Small intestine (tissue), 7 donors: ENCODE measurements around the gene FCHO1. TPM values are rescaled to one million over a fixed set of nuclear protein-coding genes. Genes with fewer than 3 reads are reported as not detected.

Experiments used
- DNase-seq, 2 donors: peaks; one replicate each; pipeline versions ENCODE4 v3.0.0 to v3.0.0-alpha.2; 2013
- FAIRE-seq: peaks from 2 replicates; lab custom pipeline; 2012; peaks lifted over from hg19 to GRCh38; lab: Jason Lieb, UNC
- H3K27ac ChIP-seq, 3 donors: one replicate each; pipeline ENCODE4 v1.5.1; 2013; ENCODE audit warnings: low read length in 2 of 3, mild to moderate bottlenecking in 2 of 3, control low read depth in 1 of 3, inconsistent platforms in 1 of 3, low read depth in 1 of 3, moderate library complexity in 1 of 3
- H3K27me3 ChIP-seq, 3 donors: one replicate each; pipeline ENCODE4 v1.6.1; 2013; ENCODE audit warnings: low read length in 3 of 3, inconsistent platforms in 1 of 3; ENCODE audit not compliant: control insufficient read depth in 3 of 3, insufficient read depth in 3 of 3
- H3K36me3 ChIP-seq, 3 donors: one replicate each; pipeline ENCODE4 v1.6.1; 2013; ENCODE audit warnings: low read length in 3 of 3, inconsistent platforms in 1 of 3, low read depth in 1 of 3, mild to moderate bottlenecking in 1 of 3, moderate library complexity in 1 of 3; ENCODE audit not compliant: control insufficient read depth in 3 of 3, insufficient read depth in 2 of 3
- H3K4me1 ChIP-seq, 3 donors: one replicate each; pipeline ENCODE4 v1.6.1; 2013; ENCODE audit warnings: low read length in 2 of 3, inconsistent platforms in 1 of 3, low read depth in 1 of 3, mild to moderate bottlenecking in 1 of 3, moderate library complexity in 1 of 3; ENCODE audit not compliant: control insufficient read depth in 3 of 3, insufficient read depth in 2 of 3
- H3K4me3 ChIP-seq, 3 donors: one replicate each; pipeline ENCODE4 v1.5.1; 2013; ENCODE audit warnings: low read length in 3 of 3, control low read depth in 1 of 3, inconsistent platforms in 1 of 3, low read depth in 1 of 3, mild to moderate bottlenecking in 1 of 3, moderate library complexity in 1 of 3
- H3K9me3 ChIP-seq, 2 donors: one replicate each; pipeline ENCODE4 v1.6.1; 2013; ENCODE audit warnings: low read depth in 1 of 2, low read length in 1 of 2; ENCODE audit not compliant: control insufficient read depth in 2 of 2, insufficient read depth in 1 of 2
- WGBS, 3 donors: extraction: QIAGEN DNeasy Blood & Tissue Kit; methylation state at CpG; one replicate each; pipeline ENCODE4 v1.1.7; 2013; 5-methylcytosine and 5-hydroxymethylcytosine counted together
- polyA plus RNA-seq, 4 donors: library from polyadenylated mRNA; stranded (reverse) in 3 of 4; unstranded in 1 of 4; fragments of 200-250 nt in 3 of 4; fragments of 120-200 nt in 1 of 4; gene quantifications; one replicate each; pipeline versions ENCODE4 v1.2.1 to v1.2.3, GENCODE V29; 2013
- donor health status: healthy with polysubstance abuse.
- donor health status: control.
- donor health status: control.
- donor health status: Bipolar disorder and iron deficiency.
- donor health status: healthy.

The FCHO1 gene
- polyA plus RNA-seq, 4 donors: 1.4 to 3.1 (median 2.2) TPM

DNA sequence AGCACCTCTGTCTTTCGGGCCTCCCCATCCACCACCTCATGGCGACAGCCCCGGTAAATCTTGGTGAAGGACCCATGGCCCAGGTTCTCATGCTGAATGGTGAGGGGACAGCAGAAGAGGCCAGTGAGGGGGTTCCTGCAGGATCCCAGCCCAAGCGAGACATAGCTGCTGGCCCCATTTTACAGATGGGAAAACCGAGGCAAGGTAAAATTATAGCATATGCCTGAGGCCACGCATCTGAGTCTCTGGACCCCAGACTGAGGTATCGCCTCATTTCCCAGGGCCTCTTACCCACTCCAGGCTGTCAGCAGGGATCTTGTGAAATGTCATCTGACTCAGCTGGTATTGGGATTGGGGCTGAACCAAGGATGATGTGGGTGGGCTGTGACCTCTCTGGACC lies 86.7 kb downstream of the FCHO1 start:
- FAIRE-seq: no peak
- peaks cover 0 to 42% (median 3%) of the 10 kb centered on the region in 3 donors for H3K36me3 ChIP-seq
- WGBS, 3 donors: 89 to 96% (median 91%) methylated on average over 7 of the region's 7 CpGs

More for the DNA sequence above, 86.7 kb downstream of the FCHO1 start:
- H3K27ac ChIP-seq: no peak overlapping the region
- H3K9me3 ChIP-seq: no peaks in the 10 kb centered on the region
- DNase-seq: no peak
- H3K4me3 ChIP-seq: no peak overlapping the region
- peaks cover 0 to 23% (median 0%) of the 10 kb centered on the region in 3 donors for H3K27me3 ChIP-seq
- H3K4me1 ChIP-seq: peaks cover 0 to 9% (median 0%) of the 10 kb centered on the region in 3 donors

Other genes with a start within 250 kb of the FCHO1 start
- gene PGLS, start 239.8 kb upstream of the FCHO1 start, polyA plus RNA-seq: 100 to 1,000 TPM in 2 of 4 donors, 10 to 100 TPM in 2; 87.3 to 116 (median 105) TPM
- 10 to 100 TPM; 21.0 to 49.1 (median 31.6) TPM for gene COLGALT1, start 195.8 kb upstream of the FCHO1 start, polyA plus RNA-seq
- gene UNC13A, start 63.1 kb upstream of the FCHO1 start, polyA plus RNA-seq: 1 to 10 TPM in 1 of 4 donors, under 1 TPM in 1, not detected in 2; 0.78 to 1.1 TPM
- 10 to 100 TPM; 18.0 to 26.4 (median 21.9) TPM for gene MAP1S, start 32.0 kb upstream of the FCHO1 start, polyA plus RNA-seq
- gene B3GNT3, start 43.7 kb downstream of the FCHO1 start, polyA plus RNA-seq: 10 to 100 TPM; 32.0 to 86.5 (median 41.2) TPM
- 1 to 10 TPM in 1 of 4 donors, under 1 TPM in 1, not detected in 2; 0.13 to 1.4 TPM for gene INSL3, start 70.0 kb downstream of the FCHO1 start, polyA plus RNA-seq
- 1 to 10 TPM in 3 of 4 donors, under 1 TPM in 1; 0.67 to 6.8 (median 2.5) TPM for gene JAK3, start 96.5 kb downstream of the FCHO1 start, polyA plus RNA-seq
- gene RPL18A, start 108.4 kb downstream of the FCHO1 start, polyA plus RNA-seq: 1,000 to 10,000 TPM; 1,464 to 3,671 (median 2,102) TPM
- gene SLC5A5, start 120.5 kb downstream of the FCHO1 start, polyA plus RNA-seq: under 1 TPM in 3 of 4 donors, not detected in 1; 0.01 to 0.27 (median 0.01) TPM
- gene CCDC124, start 181.5 kb downstream of the FCHO1 start, polyA plus RNA-seq: 100 to 1,000 TPM in 1 of 4 donors, 10 to 100 TPM in 3; 42.2 to 111 (median 67.7) TPM
- under 1 TPM in 2 of 4 donors, not detected in 2; 0.24 to 0.41 TPM for gene KCNN1, start 215.6 kb downstream of the FCHO1 start, polyA plus RNA-seq